Measurements from ENCODE around the gene S100A14.

S100A14 gene

GRCh38 chr1:153639280-153639679 lies 23.2 kb upstream of the S100A14 start:
- Histone ChIP-seq H2BK5ac (ENCODE audit: low read length) (no peak overlapping the region), H2BK12ac (ENCODE audit: low read length) (no peak overlapping the region), H3K4me1 (ENCODE audit: control insufficient read depth in 2 of 2, insufficient read depth in 1 of 2, low read depth in 1 of 2, low read length in 2 of 2) (peaks cover 1 to 3% of the 10 kb centered on the region in 2 donors), H3K9me3 (replicated peaks in 1 of 2; ENCODE audit: control insufficient read depth in 2 of 2, insufficient read depth in 1 of 2, low read depth in 1 of 2, low read length in 2 of 2) (peaks cover 0 to 7% of the 10 kb centered on the region in 2 donors), H3K27ac (replicated peaks; ENCODE audit: low read length) (no peak overlapping the region), H3K23ac (ENCODE audit: low read depth, low read length, poor library complexity) (no peak overlapping the region), H3K4me3 (ENCODE audit: low read length in 2 of 2) (no peak overlapping the region), H2BK120ac (ENCODE audit: low read depth, low read length) (no peak overlapping the region), H2AK5ac (ENCODE audit: low read depth, low read length) (no peak overlapping the region), H3K14ac (ENCODE audit: low read length) (no peak overlapping the region), H3K18ac (ENCODE audit: low read length) (no peak overlapping the region), H3K9ac (ENCODE audit: low read depth, low read length, poor library complexity) (no peak overlapping the region), H3K27me3 (ENCODE audit: control insufficient read depth in 3 of 3, insufficient read depth in 3 of 3, low read depth in 1 of 3, low read length in 3 of 3) (no peaks in the 10 kb centered on the region), H4K91ac (ENCODE audit: low read depth, low read length, poor library complexity) (no peak overlapping the region), H2AFZ (ENCODE audit: low read length) (no peak overlapping the region), H3K4ac (ENCODE audit: low read length) (no peak overlapping the region), H3K79me1 (ENCODE audit: low read depth, low read length) (peaks cover 5% of the 10 kb centered on the region), H3K36me3 (replicated peaks in 1 of 2; ENCODE audit: control insufficient read depth in 2 of 2, insufficient read depth in 2 of 2, low read length in 2 of 2) (peaks cover 38 to 94% of the 10 kb centered on the region in 2 donors), H3K4me2 (ENCODE audit: insufficient read depth, low read length, poor library complexity, severe bottlenecking) (no peak overlapping the region), H2BK15ac (ENCODE audit: low read length) (no peak overlapping the region), H4K8ac (ENCODE audit: low read depth, low read length) (no peak overlapping the region)
- no CpG with 5 or more reads among the region's 3 CpGs for WGBS, 2 donors (ENCODE audit: extremely low coverage in 2 of 2, insufficient read length in 2 of 2, insufficient replicate concordance in 1 of 2)
- DNase-seq (ENCODE audit: low spot score), result no peak

- H3K14ac ChIP-seq (ENCODE audit: low read length), result no peak overlapping the region
- H2BK5ac ChIP-seq (ENCODE audit: low read length), result no peak overlapping the region
- H2BK120ac ChIP-seq (ENCODE audit: low read depth, low read length), result no peak overlapping the region
- DNase-seq (ENCODE audit: low spot score), result no peak
- no peak overlapping the region for H3K9ac ChIP-seq (ENCODE audit: low read depth, low read length, poor library complexity)
- no peak overlapping the region for H2BK15ac ChIP-seq (ENCODE audit: low read length)
- no peak overlapping the region for H3K4me2 ChIP-seq (ENCODE audit: insufficient read depth, low read length, poor library complexity, severe bottlenecking)
- no peak overlapping the region for H4K91ac ChIP-seq (ENCODE audit: low read depth, low read length, poor library complexity)
- H2AFZ ChIP-seq (ENCODE audit: low read length), result no peak overlapping the region
- no peak overlapping the region for H3K18ac ChIP-seq (ENCODE audit: low read length)
- peaks cover 36 to 84% of the 10 kb centered on the region in 2 donors for H3K36me3 ChIP-seq (replicated peaks in 1 of 2; ENCODE audit: control insufficient read depth in 2 of 2, insufficient read depth in 2 of 2, low read length in 2 of 2)
- no CpG with 5 or more reads among the region's 6 CpGs for WGBS, 2 donors (ENCODE audit: extremely low coverage in 2 of 2, insufficient read length in 2 of 2, insufficient replicate concordance in 1 of 2)
- no peak overlapping the region for H2BK12ac ChIP-seq (ENCODE audit: low read length)
- no peak overlapping the region for H2AK5ac ChIP-seq (ENCODE audit: low read depth, low read length)
- H3K4ac ChIP-seq (ENCODE audit: low read length), result no peak overlapping the region
- no peak overlapping the region for H3K4me3 ChIP-seq (ENCODE audit: low read length in 2 of 2)
- H3K9me3 ChIP-seq (replicated peaks in 1 of 2; ENCODE audit: control insufficient read depth in 2 of 2, insufficient read depth in 1 of 2, low read depth in 1 of 2, low read length in 2 of 2), result peaks cover 0 to 10% of the 10 kb centered on the region in 2 donors
- no peak overlapping the region for H3K23ac ChIP-seq (ENCODE audit: low read depth, low read length, poor library complexity)
- no peak overlapping the region for H3K27ac ChIP-seq (replicated peaks; ENCODE audit: low read length)
- peaks cover 5% of the 10 kb centered on the region for H3K79me1 ChIP-seq (ENCODE audit: low read depth, low read length)
- no peak overlapping the region for H4K8ac ChIP-seq (ENCODE audit: low read depth, low read length)
- no peaks in the 10 kb centered on the region for H3K27me3 ChIP-seq (ENCODE audit: control insufficient read depth in 3 of 3, insufficient read depth in 3 of 3, low read depth in 1 of 3, low read length in 3 of 3)
- H3K4me1 ChIP-seq (ENCODE audit: control insufficient read depth in 2 of 2, insufficient read depth in 1 of 2, low read depth in 1 of 2, low read length in 2 of 2), result peaks cover 1 to 6% of the 10 kb centered on the region in 2 donors
Observed at GRCh38 chr1:153638261-153638660, 22.1 kb upstream of the S100A14 start.

DNA sequence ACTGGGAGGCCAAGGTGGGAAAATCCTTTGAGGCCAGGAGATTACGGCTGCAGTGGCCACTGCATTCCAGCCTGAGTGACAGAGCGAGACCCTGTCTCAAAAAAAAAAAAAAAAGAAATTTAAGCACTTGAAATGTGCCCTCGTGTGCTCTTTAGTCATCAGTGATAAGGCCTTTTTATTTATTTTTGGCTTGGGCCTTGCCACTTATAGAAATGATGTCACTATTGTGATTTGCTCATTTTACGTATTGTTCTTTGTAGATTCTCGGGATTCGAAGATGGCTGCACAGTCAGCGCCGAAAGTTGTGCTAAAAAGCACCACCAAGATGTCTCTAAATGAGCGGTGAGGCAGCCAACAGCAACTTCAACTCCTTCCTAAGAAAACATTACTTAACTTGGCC lies 20.2 kb upstream of the S100A14 start:
- Histone ChIP-seq H3K9ac (ENCODE audit: low read depth, low read length, poor library complexity) (no peak overlapping the region), H3K23ac (ENCODE audit: low read depth, low read length, poor library complexity) (no peak overlapping the region), H3K4me3 (ENCODE audit: low read length in 2 of 2) (no peak overlapping the region), H4K91ac (ENCODE audit: low read depth, low read length, poor library complexity) (no peak overlapping the region), H3K4me1 (ENCODE audit: control insufficient read depth in 2 of 2, insufficient read depth in 1 of 2, low read depth in 1 of 2, low read length in 2 of 2) (peaks cover 1 to 6% of the 10 kb centered on the region in 2 donors), H3K27ac (replicated peaks; ENCODE audit: low read length) (no peak overlapping the region), H2BK120ac (ENCODE audit: low read depth, low read length) (no peak overlapping the region), H3K4ac (ENCODE audit: low read length) (no peak overlapping the region), H2BK12ac (ENCODE audit: low read length) (no peak overlapping the region), H3K79me1 (ENCODE audit: low read depth, low read length) (peaks cover 3% of the 10 kb centered on the region), H3K36me3 (replicated peaks in 1 of 2; ENCODE audit: control insufficient read depth in 2 of 2, insufficient read depth in 2 of 2, low read length in 2 of 2) (peaks cover 24 to 64% of the 10 kb centered on the region in 2 donors), H2BK15ac (ENCODE audit: low read length) (no peak overlapping the region), H4K8ac (ENCODE audit: low read depth, low read length) (no peak overlapping the region), H3K4me2 (ENCODE audit: insufficient read depth, low read length, poor library complexity, severe bottlenecking) (no peak overlapping the region), H3K14ac (ENCODE audit: low read length) (no peak overlapping the region), H2AFZ (ENCODE audit: low read length) (no peak overlapping the region), H3K18ac (ENCODE audit: low read length) (no peak overlapping the region), H3K9me3 (replicated peaks in 1 of 2; ENCODE audit: control insufficient read depth in 2 of 2, insufficient read depth in 1 of 2, low read depth in 1 of 2, low read length in 2 of 2) (peaks cover 0 to 13% of the 10 kb centered on the region in 2 donors), H3K27me3 (ENCODE audit: control insufficient read depth in 3 of 3, insufficient read depth in 3 of 3, low read depth in 1 of 3, low read length in 3 of 3) (no peaks in the 10 kb centered on the region), H2BK5ac (ENCODE audit: low read length) (no peak overlapping the region), H2AK5ac (ENCODE audit: low read depth, low read length) (no peak overlapping the region)
- DNase-seq (ENCODE audit: low spot score), result no peak
- no CpG with 5 or more reads among the region's 9 CpGs for WGBS, 2 donors (ENCODE audit: extremely low coverage in 2 of 2, insufficient read length in 2 of 2, insufficient replicate concordance in 1 of 2)

GRCh38 chr1:153635872-153636271 lies 19.7 kb upstream of the S100A14 start:
- H2AFZ ChIP-seq (ENCODE audit: low read length), result no peak overlapping the region
- H3K9me3 ChIP-seq (replicated peaks in 1 of 2; ENCODE audit: control insufficient read depth in 2 of 2, insufficient read depth in 1 of 2, low read depth in 1 of 2, low read length in 2 of 2), result peaks cover 0 to 13% of the 10 kb centered on the region in 2 donors
- WGBS, 2 donors (ENCODE audit: extremely low coverage in 2 of 2, insufficient read length in 2 of 2, insufficient replicate concordance in 1 of 2), result no CpG with 5 or more reads among the region's 7 CpGs
- H3K9ac ChIP-seq (ENCODE audit: low read depth, low read length, poor library complexity), result no peak overlapping the region
- no peak overlapping the region for H3K27ac ChIP-seq (replicated peaks; ENCODE audit: low read length)
- H3K4me3 ChIP-seq (ENCODE audit: low read length in 2 of 2), result peak overlapping the region in 1 of 2 donors; percentile 6
- H2BK120ac ChIP-seq (ENCODE audit: low read depth, low read length), result no peak overlapping the region
- H4K8ac ChIP-seq (ENCODE audit: low read depth, low read length), result no peak overlapping the region
- no peak overlapping the region for H4K91ac ChIP-seq (ENCODE audit: low read depth, low read length, poor library complexity)
- no peak overlapping the region for H3K18ac ChIP-seq (ENCODE audit: low read length)
- no peak overlapping the region for H2BK12ac ChIP-seq (ENCODE audit: low read length)
- no peak overlapping the region for H2AK5ac ChIP-seq (ENCODE audit: low read depth, low read length)
- no peak overlapping the region for H2BK15ac ChIP-seq (ENCODE audit: low read length)
- no peak overlapping the region for H3K14ac ChIP-seq (ENCODE audit: low read length)
- no peak for DNase-seq (ENCODE audit: low spot score)
- peaks cover 1 to 6% of the 10 kb centered on the region in 2 donors for H3K4me1 ChIP-seq (ENCODE audit: control insufficient read depth in 2 of 2, insufficient read depth in 1 of 2, low read depth in 1 of 2, low read length in 2 of 2)
- H3K4ac ChIP-seq (ENCODE audit: low read length), result no peak overlapping the region
- H3K36me3 ChIP-seq (replicated peaks in 1 of 2; ENCODE audit: control insufficient read depth in 2 of 2, insufficient read depth in 2 of 2, low read length in 2 of 2), result peaks cover 23 to 60% of the 10 kb centered on the region in 2 donors
- no peaks in the 10 kb centered on the region for H3K27me3 ChIP-seq (ENCODE audit: control insufficient read depth in 3 of 3, insufficient read depth in 3 of 3, low read depth in 1 of 3, low read length in 3 of 3)
- H3K79me1 ChIP-seq (ENCODE audit: low read depth, low read length), result peaks cover 3% of the 10 kb centered on the region
- no peak overlapping the region for H3K4me2 ChIP-seq (ENCODE audit: insufficient read depth, low read length, poor library complexity, severe bottlenecking)
- H2BK5ac ChIP-seq (ENCODE audit: low read length), result no peak overlapping the region
- H3K23ac ChIP-seq (ENCODE audit: low read depth, low read length, poor library complexity), result no peak overlapping the region
